ENCODE measurements around the gene RAB11FIP4.

GRCh38 chr17:31488982-31489294 is 97.5 kb downstream of the RAB11FIP4 start:
- TF ChIP-seq CTCF (IDR thresholded peaks at IDR 0.05) (no peak), POLR2A (IDR thresholded peaks at IDR 0.05) (no peak)

Measured in stomach (tissue), 4 donors.